Measurements from ENCODE around the gene PRLH.

DNA sequence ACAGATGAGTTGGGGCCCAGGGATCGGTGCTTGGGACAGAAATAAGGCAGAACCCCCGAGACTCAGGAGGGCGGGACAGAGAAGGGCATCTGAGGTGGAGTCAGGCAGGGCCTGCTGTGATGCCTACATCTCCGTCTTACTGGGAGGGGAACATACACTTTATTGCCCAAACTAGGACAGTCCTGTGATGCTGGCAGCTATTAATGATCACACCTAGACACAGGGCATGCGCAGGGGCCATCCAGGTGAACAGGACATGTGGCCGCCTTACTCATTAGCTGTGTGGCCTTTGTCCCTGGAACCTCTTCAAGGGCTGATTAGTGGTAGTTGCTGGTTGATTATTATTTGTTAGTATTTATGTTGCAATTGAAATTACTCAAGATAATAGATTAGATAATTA is 46.1 kb upstream of the PRLH start:
- TF ChIP-seq EZH2 (IDR thresholded peaks at IDR 0.05; ENCODE audit: borderline replicate concordance, low read depth, low read length, severe bottlenecking) (no peak), POLR2A (IDR thresholded peaks at IDR 0.05; ENCODE audit: low read depth, low read length) (no peak), POLR2AphosphoS5 (IDR thresholded peaks at IDR 0.05; ENCODE audit: insufficient read depth, low read depth, low read length) (no peak)
- TF ChIP-seq, protein P1, sequence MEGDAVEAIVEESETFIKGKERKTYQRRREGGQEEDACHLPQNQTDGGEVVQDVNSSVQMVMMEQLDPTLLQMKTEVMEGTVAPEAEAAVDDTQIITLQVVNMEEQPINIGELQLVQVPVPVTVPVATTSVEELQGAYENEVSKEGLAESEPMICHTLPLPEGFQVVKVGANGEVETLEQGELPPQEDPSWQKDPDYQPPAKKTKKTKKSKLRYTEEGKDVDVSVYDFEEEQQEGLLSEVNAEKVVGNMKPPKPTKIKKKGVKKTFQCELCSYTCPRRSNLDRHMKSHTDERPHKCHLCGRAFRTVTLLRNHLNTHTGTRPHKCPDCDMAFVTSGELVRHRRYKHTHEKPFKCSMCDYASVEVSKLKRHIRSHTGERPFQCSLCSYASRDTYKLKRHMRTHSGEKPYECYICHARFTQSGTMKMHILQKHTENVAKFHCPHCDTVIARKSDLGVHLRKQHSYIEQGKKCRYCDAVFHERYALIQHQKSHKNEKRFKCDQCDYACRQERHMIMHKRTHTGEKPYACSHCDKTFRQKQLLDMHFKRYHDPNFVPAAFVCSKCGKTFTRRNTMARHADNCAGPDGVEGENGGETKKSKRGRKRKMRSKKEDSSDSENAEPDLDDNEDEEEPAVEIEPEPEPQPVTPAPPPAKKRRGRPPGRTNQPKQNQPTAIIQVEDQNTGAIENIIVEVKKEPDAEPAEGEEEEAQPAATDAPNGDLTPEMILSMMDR (IDR thresholded peaks at IDR 0.05; ENCODE audit: extremely low read depth in 1 of 2, insufficient read depth in 1 of 2, low read depth in 1 of 2, low read length in 2 of 2): no peak

All from endothelial cell of umbilical vein (primary cell).